ENCODE data around the gene METTL27. TPM values are rescaled to one million over a fixed set of nuclear protein-coding genes. Genes with fewer than 3 reads are reported as not detected.
"Not testable (repeated sequence)": the region's sequence is repeated elsewhere in the genome, so short reads cannot be mapped to it uniquely, and the experiment has no call there.

Gene METTL27, protein sequence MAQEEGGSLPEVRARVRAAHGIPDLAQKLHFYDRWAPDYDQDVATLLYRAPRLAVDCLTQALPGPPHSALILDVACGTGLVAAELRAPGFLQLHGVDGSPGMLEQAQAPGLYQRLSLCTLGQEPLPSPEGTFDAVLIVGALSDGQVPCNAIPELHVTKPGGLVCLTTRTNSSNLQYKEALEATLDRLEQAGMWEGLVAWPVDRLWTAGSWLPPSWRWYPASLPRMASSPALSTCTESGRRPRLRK
- total RNA-seq = 0.99 and 4.1 TPM in 2 replicates

DNA sequence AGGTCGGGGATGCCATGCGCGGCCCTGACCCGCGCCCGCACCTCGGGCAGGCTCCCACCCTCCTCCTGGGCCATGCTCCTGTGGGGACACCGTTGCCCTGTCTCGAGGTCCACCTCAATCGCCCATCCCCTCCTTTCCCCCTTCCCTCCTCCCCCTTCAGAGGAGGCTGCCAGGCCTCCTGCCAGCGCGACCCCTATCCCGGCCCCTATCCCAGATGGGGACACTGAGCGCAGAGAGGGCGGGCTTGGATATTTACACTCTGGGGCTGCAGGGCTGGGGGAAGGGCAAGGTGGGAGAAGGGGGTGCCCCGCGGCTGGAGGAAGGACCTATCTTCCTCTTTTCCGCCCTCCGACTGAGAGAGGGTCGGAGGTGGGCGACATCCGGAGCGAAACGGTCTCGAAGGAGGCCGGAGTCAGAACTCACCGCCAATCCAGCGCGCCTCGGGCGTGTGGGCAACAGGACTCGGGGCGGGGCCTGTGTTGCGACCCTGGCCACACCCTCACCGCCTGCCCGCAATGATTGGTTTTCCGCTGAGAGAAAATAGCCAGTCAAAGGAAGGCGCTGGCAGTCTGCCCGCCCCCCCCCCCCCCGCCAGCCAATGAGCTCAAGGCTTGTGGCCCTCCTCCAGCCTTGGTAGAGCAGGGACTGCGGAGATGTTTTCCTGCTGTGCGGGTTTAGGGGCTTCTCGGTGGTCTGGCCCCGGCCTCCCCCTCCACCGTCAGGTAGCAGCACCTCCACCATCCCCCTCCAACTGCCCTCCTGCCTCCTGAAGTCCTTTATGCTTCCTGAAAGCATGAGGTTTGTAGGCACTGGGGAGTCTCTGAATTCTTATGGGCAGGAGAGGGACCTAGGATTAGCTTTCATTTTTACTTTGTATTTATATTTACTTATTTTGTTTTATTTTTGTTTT, at the start of gene METTL27:
Gene METTL27 (minus strand): TSS at position 450 of the 910 bp plus-strand sequence. CDS start 376 bp downstream, at position 74.
- DNase-seq (ENCODE audit: low read depth in 2 of 2) = peak; percentile 93

DNA sequence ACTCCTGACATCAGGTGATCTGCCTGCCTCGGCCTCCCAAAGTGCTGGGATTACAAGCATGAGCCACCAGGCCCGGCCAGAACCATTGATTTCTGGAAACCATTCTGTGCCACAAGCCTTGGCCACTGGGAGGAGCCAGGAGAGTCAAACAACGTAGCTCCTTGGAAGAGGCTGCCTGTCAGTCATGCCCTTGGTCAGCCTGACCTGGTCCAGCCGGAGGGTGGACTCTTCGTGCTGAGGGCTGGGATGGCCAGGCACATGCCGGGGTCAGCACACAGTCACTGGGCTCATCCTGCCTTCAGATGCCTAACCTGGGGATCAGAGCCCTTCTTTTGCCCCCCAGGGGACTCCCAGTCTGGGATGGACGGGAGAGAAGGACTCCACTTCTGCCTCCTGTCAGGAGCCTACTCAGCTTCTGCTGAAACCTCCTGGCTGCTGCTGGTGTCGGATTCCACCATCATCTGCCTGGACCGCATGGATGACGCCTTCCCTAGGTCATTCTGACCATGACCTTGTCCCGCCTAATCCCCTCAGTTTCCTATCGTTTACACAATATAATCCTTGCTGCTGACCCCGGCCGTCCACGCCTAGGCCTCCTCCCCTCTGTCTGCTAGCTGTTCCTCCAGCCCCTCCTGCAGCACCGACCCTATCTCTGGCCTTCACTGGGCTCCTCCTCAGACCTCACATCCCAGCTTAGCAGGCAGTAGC, 49.0 kb upstream of the METTL27 start:
- DNase-seq (ENCODE audit: low read depth in 2 of 2) = no peak

DNA sequence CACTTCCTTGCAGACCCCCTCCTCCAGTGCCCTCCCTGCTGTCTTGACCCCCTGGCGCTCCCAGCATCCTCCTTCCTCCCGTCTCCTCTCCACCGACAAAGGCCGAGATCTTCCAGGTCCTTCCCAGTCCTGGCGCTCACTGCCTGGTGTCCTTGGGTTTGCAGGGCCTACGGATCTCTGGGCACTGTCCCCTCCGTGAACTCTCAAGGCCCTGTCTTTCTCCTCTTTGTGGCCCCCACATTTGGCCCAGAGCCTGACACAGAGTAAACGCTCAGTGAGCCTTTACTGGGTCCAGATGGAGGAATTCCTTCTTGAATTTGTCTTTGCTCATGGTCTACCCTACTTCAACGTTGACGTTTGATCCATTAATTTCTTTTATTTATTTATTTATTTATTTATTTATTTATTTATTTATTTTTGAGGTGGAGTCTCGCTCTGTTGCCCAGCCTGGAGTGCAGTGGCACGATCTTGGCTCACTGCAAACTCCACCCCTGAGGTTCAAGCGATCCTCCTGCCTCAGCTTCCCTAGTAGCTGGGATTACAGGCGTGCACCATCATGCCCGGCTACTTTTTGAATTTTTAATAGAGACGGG, 48.3 kb upstream of the METTL27 start:
- DNase-seq (ENCODE audit: low read depth in 2 of 2) = no peak

DNA sequence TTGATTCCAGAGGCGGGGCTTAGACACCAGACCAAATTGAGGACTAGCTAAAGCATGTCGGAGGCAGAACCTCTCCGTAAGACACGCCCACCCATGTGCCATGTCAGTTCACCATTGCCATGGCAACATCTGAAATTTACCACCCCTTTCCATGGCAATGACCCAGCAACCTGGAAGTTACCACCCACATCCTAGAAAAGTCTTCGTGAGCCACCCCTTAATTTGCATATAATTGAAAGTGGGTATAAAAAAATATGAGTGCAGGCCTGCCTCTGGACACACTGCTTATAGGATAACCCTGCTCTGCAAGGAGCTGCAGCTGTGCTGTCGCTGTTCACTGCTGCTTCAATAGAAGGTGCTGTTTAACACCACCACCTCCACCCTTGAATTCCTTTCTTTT, 46.6 kb upstream of the METTL27 start:
- DNase-seq (ENCODE audit: low read depth in 2 of 2) = peak; percentile 12 to 61

DNA sequence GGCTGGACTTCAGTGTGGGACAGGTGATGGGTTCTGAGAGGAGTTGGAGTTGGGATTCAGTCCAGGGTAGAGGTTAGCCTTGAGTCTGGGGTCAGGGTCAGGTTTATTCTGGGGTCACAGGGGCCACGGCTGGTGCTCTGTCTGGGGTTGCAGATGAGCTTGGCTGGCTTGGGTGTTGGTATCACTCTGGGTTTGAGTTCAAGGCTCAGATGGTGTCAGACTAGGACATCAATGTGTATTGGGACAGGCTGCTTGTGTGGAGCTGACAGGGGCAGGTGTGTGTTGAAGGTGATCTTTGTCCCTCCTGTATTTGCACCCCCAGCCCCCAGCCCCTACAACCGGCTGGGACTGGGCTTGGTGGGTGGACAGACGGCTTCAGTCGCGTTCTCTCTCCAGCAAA, 45.4 kb upstream of the METTL27 start:
- DNase-seq (ENCODE audit: low read depth in 2 of 2) = no peak

DNA sequence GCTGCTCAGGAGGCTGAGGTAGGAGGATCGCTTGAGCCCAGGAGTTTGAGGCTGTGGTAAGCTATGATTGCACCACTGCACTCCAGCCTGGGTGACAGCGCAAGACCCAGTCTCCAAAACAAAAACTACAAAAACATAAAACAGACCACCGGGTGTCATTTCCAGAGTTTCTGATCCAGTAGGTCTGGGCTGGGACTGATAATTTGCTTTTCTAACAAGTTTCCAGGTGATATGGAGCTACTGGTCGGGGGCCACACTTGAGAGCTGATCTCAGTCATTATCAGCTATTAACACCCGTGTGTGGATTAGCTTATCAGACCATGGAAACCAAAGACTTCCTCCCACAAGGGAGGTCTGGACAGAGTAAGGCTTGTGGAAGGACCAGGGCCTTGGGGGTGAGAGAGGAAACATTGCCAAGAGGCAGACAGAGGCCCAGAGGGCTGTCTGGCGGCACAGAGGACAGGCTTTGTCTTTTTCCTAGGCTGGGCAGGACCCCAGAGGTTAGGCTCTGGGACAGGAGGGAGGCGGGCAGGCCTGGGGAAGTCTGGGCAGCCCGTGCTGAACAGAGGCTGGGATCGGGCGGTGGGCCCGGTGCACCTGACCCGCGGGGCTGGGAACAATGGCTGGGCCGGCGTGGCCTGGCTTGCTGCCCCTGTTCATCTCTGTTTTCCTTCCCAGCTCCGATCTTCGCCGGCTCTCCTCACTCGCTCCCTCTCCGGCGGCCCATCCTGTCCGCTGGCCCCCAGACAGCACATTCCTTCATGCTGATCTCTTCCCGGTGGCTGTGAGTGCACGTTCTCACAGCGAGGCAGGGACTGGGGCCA, 43.9 kb upstream of the METTL27 start:
- peak; percentile 28 to 90 for DNase-seq (ENCODE audit: low read depth in 2 of 2)

DNA sequence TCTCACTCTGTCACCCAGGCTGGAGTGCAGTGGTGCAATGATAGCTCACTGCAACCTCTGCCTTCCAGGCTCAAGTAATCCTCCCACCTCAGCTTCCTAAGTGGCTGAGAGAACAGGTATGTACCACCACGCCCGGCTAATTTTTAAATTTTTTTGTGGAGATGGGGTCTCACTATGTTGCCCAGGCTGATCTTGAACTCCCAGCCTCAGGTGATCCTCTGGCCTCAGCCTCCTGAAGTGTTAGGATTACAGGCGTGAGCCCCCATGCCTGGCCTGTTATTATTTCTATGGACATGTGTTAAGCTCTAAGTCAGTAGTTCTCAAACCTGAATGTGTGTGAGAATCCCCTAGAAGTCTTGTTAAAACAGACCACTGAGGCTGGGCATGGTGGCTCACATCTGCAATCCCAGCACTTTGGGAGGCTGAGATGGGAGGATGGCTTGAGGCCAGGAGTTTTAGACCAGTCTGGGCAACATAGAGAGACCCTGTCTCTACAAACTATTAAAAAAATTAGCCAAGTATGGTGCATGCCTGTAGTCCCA, 43.2 kb upstream of the METTL27 start:
- no peak for DNase-seq (ENCODE audit: low read depth in 2 of 2)

DNA sequence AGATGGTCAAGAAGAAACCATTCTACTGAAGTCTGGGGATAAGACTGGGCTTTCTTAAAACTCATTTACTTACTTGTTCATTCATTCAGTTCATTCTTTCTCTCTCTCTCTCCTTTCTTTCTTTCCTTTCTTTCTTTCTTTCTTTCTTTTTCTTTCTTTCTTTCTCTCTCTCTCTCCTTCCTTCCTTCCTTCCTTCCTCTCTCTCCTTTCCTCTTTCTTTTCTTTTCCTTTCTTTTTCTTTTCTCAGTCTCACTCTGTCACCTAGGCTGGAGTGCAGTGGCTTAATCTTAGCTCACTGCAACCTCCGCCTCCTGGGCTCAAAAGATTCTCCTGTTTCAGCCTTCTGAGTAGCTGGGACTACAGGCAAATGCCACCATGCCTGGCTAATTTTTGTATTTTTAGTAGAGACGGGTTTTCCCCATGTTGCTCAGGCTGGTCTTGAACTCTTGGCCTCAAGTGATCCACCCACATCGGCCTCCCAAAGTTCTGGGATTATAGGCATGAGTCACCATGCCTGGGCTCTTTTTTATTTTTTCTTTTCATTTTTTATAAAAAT, 42.6 kb upstream of the METTL27 start:
- DNase-seq (ENCODE audit: low read depth in 2 of 2) = not testable (repeated sequence)

DNA sequence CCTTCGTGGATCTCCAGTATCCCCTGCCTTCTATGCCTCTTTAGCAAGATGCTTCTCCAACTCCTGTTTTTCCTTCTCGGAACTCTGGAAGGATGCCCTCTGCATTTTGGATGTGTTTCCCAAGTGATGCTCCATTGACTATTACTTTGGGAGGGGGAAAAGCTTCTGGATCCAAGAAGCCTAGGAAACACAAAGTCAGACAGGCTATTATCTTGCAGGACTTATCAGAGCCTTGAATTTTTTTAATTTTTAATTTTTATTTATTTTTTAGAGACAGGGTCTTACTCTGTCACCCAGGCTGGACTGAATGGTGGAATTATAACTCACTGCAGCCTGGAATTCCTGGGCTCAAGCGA, 39.7 kb upstream of the METTL27 start:
- no peak for DNase-seq (ENCODE audit: low read depth in 2 of 2)

DNA sequence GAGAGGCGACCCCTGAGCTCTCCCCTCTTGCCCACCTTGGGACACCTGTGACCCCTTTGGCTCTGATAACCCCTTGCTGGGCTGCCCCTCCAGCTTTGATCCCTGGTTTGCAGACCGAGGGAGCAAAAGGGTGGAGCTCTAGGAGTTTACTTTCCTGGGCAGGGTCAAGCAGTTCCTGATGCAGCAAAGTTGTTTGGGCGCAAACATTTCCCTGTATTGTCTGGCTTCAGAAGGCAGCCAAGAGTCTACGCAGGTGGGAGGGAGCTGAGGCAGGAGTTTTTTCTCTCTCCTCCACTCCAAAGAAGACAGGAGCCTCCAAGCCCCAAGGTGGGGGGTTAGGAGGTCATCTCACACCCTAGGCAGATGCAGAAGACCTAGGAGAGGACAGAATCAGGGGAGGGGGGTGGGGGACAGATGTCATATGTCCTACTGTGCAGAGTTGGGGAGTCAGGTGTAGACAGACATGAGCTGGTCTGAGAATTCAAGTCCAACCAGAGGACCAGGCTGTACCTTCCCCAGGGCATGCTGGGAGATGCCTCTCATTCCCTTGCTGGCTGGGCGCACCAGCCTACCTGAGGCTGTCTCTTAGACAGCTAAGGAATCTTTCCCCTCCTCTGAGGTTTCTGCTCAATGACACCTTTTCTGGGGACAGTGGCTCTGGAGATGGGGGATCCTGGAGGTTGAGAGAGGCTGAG, 39.2 kb upstream of the METTL27 start:
- DNase-seq (ENCODE audit: low read depth in 2 of 2) = no peak

DNA sequence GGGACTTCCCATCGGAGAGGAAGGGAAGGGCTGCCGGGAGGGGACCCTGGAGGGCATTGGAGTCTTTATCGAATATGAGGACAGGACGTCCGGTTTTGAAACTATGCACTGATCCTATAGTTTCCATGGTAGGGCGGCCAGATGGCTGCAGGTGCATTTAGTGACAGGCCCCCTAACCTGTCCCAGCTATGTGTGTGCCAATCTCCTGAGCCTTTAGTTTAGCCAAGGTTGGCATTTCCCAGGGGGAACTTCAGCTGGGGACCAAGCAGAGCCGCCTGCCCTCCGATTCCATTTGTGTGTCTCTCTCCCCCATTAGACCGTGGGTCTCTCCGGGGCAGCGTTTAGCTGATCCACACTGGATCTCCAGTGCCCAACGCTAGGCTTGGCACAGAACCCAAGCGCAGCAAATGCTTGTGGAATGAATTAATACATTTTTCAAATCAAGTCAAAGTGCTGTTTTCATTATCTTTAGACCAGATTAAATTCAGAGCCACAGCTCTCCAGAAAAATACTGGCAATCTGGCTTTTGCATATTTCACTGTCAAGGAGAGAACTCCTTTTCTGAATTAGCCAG, 38.5 kb upstream of the METTL27 start:
- peak in 1 of 2 donors; percentile 39 for DNase-seq (ENCODE audit: low read depth in 2 of 2)

DNA sequence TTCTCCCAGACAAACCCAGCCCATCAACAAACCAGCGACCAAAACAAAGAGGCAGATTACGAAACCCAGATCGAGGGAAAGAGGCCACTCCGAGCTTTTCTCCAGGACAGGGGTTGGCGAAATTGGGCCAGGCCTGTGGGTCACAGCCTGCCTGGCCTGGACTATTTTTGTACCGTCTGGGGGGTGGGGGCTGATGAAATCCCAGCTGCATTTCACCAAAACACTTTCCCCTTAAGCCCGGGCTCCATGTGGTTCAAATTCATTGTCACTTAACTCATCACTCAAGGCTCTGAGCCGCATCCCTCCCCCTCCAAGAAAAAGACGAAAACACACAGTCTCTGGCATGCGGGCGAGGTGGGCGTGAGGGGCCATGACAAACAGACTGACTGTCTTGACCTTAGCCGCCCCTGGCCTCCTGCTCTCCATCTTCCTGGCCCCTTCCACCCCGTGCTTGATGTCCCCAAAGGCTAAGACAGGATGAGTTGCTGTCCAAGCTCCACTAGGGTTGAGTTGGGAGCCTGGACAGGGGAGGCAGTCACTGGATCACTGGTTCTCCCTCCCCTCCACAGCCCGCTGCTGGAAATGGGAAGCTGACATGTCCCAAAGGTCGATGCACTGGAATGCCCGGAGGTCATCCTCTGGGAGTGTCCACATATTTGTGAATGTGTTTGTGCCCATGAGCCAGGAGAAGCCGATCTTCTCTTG, 37.8 kb upstream of the METTL27 start:
- DNase-seq (ENCODE audit: low read depth in 2 of 2) = peak in 1 of 2 donors; percentile 60

DNA sequence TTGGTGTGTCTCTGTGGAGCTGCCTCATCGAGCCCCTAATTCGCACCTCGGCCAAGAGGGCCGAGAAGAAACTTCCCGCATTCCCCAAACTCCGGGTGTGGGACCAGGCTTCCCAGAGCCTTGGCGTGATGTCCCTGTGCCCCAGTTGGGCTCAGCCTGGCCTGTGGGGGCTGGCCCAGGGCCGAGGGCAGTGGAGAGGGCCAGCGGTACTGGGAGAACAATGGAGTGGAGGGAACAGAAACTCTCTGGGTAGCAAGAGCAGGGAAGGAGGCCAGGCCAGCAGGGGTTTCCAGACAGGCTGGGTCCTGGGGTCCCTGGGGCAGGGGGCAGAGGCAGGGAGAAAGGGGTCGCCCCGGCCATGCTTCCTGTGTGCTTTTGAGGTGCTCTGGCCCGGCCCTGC, 34.7 kb upstream of the METTL27 start:
- no peak for DNase-seq (ENCODE audit: low read depth in 2 of 2)

DNA sequence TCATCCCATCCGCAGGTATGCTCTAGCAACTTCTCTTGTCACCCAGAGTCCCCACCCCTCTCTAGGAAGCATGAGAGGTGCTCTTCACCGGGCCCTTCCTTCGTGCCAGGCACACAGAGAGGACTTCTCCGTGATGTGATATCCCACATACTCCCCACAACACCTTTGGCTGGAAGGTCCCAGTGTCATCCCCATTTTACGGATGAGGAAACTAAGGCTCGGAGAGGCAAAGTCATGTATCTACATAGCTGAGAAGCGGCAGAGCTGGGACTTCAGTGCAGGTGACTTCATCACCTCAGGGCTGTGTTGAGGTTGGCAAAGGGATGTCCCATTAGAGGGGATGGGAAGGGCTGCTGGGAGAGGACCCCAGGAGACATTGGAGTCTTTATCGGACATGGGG, 34.0 kb upstream of the METTL27 start:
- DNase-seq (ENCODE audit: low read depth in 2 of 2) = no peak

DNA sequence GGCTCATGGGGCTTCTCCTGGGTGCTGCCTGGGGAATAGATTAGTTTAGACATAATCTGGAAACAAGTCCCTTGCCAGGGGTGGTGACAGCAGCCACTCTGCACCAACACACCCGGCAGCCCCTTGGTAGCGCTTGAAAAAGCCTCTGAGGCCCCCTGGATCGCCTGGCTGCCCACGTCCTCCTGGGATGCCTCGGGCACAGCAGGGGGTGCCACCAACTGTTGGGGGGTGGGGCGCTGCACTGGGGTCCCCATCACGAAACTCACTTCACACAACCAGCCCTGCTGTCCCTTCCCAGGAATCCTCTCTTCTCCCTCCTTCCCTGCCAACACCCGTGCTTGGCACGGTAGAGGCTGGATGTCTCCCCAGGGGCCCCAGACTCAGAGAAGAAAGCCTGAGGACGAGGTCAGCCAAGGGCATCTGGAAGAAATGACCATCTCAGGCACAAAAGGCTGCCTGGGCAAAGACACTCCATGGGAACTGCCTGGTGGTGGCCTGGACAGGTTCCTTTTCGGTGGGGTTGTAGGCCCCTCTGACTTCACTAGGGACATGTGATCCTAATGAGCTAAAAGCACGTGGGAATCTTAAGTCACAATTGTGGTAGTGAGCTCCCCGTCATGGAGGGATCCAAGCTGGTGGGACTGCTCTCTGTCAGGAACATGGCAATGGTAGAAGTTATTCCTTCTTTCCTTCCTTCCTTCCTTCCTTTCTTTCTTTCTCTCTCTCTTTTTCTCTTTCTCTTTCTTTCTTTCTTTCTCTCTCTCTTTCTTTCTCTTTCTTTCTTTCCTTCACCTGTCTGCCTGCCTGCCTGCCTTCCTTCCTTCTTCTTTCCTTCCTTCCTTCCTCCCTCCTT, 30.0 kb upstream of the METTL27 start:
- no peak for DNase-seq (ENCODE audit: low read depth in 2 of 2)

DNA sequence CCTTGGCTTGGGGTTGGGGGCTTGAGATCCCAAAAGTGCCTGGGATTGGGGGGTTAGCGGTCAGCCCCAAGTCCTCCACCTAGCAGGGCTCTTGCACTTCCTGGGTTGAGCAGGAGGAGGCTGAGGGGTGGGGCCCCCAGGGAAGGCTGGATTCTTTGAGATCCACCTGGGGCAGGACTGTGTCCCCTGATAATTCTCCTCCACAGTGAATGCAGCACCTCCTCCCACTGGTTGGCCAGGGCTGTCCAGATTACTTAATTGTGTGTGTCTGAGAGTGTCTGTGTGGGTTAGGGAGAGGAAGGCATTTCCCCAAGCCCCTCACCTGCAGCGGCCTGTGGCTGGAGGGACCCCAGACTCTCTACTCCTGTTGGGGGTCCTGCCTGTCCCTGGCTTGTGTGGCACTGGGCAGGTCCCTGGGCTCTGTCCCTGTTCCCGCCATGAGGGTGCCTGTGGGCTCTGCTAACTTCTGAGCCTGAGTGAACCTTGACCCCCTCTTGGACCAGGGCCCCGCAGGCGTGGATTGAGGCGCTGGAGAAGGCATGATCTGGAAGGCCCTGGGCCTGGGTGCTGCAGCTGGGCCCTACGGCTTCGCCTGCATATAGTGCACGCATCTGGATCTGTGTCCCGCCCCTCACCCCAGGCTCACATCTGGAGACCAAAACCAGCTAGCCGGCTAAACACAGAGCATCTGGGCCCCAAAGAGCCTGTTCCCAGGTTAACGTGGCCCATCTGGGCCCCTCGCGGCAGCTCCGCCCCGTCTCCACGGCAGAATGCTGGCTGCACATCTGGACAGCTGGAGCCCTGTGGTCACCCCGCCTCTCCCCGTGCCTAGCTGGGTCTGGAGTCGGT, 29.1 kb upstream of the METTL27 start:
- no peak for DNase-seq (ENCODE audit: low read depth in 2 of 2)

DNA sequence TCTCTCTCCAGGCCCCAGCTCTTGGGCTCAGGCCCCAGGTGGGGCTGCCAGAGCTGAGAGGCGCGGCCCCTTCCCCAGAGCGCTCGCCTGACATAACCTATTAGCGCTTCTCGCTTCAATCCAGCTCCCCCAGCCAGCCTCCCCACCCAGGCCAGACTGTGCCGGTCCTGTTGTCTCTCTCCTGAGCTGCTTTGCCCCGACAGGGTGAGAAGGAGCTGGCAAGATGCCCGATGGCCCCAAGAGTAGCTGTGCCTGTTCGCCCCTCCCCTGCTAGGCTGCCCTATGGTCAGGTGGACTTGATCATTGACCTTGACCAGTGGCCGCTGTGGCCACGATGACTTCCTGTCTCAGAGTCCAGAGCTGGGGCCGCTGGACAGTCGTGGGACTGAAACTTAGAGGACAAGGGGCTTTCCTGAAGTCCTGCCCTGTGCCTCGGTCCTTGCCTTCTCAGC, 27.8 kb upstream of the METTL27 start:
- no peak for DNase-seq (ENCODE audit: low read depth in 2 of 2)
